GM21786 (cell line): ENCODE data around the gene FAAP100.

Experiments used
- ATAC-seq: cut with Tn5 transposase; IDR thresholded peaks from one replicate; pipeline ENCODE4 v1.9.1; 2021; ENCODE audit not compliant: unreplicated experiment

Gene FAAP100

GRCh38 chr17:81513372-81513752 is 38.8 kb downstream of the FAAP100 start:
- ATAC-seq: no peak

GRCh38 chr17:81512562-81513371 is 39.4 kb downstream of the FAAP100 start, which contains the start of gene ACTG1:
Gene ACTG1 (minus strand): TSS chr17:81512799. CDS start chr17:81512354, 445 bp downstream.
- no peak for ATAC-seq

DNA sequence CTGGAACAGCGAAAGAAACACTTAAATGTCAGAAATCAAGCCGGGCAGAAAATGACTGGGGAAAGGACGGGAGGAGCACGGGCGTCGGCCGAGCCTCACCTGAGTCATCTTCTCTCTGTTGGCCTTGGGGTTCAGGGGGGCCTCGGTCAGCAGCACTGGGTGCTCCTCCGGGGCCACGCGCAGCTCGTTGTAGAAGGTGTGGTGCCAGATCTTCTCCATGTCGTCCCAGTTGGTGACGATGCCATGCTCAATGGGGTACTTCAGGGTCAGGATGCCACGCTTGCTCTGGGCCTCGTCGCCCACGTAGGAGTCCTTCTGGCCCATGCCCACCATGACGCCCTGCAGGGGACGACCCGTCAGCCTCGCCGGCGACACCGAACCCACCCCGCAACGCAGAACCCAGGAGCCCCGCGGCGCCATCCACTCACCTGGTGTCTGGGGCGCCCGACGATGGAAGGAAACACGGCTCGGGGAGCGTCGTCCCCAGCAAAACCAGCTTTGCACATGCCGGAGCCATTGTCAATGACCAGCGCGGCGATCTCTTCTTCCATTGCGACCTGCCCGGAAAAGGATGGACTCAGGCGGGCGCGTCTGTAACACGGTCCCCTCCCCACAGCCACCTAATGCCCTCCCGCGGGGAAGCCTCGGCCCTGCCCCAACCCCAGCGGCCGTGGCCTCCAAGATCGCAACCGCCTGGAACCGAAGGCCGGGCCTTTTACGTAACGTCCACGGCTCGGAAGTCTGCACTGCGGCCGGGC is 40.2 kb downstream of the FAAP100 start:
- no peak for ATAC-seq

- ATAC-seq: no peak
Measured at GRCh38 chr17:81511554-81511803, 40.7 kb downstream of the FAAP100 start.

- no peak for ATAC-seq
Measured at GRCh38 chr17:81510785-81511553, 41.2 kb downstream of the FAAP100 start.

DNA sequence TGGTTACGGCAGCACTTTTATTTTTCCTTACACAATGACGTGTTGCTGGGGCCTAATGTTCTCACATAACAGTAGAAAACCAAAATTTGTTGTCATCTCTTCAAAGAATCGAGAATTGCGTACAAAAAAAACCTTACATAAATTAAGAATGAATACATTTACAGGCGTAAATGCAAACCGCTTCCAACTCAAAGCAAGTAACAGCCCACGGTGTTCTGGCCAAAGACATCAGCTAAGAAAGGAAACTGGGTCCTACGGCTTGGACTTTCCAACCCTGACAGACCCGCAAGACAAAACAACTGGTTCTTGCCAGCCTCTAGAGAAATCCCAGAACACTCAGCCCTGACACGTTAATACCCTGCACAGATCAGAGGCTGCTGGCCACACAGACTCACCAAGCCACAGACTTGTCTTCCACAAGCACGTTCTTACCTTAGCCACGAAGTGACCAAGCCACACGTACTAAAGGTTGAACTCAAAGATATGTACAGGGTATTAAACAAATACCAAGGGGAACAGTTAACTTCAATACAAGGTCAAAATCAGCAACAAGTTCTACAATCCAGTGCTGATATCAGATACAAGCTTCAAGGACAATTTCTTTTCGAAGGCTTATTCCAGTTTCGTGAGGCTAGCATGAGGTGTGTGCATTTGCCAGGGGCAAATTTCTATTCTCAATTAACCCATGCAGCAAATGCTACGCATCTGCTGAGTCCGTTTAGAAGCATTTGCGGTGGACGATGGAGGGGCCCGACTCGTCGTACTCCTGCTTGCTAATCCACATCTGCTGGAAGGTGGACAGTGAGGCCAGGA is 42.0 kb downstream of the FAAP100 start:
- no peak for ATAC-seq

DNA sequence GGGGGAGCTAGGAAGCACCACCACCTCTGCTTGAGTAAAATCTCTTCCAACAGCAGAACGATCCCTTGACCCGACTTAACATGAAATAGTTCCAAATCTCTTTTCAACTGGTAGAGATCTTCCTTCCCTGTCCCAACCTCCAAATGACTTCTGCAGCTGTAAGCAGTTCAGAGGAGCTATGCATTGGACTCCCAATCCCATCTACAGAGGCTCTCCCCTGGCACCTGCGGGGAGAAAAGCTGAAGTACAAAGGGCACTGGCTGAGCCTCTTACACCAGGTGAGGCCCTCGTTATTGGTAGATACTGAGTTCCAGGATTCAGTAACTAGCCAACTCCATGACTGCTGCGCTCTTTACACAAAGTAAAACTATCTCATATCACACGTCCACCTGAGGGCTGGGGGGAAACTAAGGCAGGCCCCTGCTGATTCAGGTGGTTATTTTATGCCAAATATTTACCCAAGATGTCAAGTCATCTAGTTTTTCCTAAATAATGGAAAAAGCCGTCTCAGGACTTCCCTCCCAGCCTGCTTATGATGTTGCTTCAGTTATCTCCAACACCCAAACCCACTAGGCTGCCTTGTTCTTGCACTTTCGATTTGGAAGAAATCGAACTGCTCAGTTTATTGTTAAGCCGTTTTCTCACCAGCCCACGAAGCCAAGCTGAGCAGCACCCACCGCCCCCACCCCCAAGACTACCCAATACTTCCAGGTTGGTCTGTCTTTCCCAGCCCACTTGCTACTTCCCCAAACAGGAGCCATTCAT is 42.8 kb downstream of the FAAP100 start:
- ATAC-seq: no peak

- ATAC-seq: no peak
Measured at GRCh38 chr17:81508639-81509206, 43.4 kb downstream of the FAAP100 start.

GRCh38 chr17:81503619-81504018 is 48.5 kb downstream of the FAAP100 start:
- ATAC-seq: no peak

DNA sequence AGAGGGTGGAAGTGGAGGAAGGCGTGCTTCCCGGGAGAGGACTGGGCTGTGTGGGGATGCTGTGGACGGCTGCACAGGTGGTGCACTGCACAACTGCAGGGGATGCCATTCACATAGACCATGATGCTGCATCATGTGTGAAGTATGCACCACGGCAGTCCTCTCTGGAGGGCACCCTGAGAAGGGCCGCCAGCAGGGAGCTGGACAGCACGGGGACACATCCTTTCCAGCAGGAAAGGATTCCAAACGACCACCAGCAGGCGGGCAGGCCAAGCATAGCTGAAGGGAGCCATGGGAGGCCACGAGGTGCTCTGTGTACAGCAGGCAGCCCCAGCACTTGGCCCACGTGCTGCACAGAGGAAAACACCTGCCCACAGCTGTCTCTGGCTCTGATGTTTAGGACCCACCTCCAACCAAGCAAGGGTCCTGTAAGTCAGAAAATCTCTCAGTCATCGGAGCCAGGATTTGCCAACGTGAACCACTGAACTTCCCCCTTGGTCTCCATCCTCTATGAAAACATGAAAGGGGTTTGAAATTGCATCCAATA is 49.6 kb downstream of the FAAP100 start:
- ATAC-seq: no peak

DNA sequence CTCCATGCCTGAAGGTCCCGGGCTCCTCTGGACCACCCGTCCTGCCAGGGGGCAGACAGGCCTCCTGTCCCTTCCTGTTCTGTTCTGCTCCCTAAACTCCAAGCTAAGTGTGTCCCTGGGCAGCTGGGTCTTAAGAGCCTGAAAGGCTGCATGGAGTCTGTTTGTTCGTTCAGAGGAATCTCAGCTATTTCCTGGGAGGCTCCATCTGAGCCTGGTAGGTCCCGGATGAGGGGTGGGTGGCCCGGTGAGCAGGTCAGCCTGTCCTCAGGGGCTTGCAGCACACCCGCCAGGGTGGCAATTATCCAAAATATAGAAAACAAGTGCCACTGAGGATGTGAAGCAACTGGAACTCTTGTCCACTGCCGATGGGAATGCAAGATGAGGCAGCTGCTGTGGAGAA is 52.1 kb downstream of the FAAP100 start:
- ATAC-seq: no peak

DNA sequence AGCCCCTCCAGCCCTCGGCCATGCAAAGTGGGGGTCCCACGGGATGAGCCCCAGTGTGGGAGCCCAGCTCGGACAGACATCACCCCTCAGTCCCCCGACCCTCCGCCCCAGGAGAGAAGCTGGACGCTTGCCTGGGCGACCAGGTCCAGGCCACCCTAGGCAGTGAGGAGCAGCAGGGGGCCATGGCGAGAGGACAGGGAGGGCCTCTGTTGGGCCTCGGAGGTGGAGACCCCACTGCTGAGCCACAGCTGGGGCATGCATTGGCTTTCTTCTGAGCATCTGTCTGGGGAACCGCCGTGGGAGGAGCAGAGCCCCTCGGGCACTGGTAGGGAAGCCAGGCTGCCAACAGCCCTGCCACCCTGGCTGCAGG is 52.6 kb downstream of the FAAP100 start:
- no peak for ATAC-seq

- no peak for ATAC-seq
Measured at GRCh38 chr17:81498953-81499600, 53.1 kb downstream of the FAAP100 start.

DNA sequence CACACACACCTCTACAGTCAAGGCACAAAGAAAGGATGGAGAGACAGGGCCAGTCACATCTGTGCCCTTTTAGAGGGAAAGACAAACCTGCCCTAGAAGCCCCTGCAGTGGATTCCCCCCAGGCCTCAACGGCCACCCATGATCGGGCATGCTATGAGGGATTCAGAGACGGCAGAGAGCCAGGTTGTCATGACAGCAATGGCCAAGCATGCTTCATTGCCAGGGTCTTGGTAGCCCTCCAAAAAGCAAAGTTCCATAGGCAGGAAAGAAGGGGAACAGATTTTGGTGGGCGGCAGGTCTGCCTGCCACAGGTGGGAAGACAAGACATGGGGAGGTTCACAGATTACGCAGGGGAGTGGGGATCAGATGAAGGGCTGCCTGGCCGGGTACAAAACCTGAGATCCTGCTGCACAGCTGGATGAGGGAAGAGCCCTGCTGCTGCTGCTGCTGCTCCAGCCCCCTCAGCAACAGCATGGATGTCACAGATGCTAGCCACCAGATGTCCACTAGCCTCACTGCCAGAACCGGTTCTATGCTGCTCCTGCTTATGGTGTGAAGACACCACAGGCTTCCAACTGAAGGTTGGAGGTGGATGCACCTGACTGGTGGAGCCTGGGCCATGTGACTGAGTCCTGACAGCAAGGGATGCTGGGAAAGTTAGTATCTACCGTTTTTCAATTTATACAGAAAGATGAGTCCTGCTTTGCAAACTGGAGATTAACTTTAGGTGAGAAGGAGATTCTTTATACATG is 57.4 kb downstream of the FAAP100 start:
- ATAC-seq: no peak

DNA sequence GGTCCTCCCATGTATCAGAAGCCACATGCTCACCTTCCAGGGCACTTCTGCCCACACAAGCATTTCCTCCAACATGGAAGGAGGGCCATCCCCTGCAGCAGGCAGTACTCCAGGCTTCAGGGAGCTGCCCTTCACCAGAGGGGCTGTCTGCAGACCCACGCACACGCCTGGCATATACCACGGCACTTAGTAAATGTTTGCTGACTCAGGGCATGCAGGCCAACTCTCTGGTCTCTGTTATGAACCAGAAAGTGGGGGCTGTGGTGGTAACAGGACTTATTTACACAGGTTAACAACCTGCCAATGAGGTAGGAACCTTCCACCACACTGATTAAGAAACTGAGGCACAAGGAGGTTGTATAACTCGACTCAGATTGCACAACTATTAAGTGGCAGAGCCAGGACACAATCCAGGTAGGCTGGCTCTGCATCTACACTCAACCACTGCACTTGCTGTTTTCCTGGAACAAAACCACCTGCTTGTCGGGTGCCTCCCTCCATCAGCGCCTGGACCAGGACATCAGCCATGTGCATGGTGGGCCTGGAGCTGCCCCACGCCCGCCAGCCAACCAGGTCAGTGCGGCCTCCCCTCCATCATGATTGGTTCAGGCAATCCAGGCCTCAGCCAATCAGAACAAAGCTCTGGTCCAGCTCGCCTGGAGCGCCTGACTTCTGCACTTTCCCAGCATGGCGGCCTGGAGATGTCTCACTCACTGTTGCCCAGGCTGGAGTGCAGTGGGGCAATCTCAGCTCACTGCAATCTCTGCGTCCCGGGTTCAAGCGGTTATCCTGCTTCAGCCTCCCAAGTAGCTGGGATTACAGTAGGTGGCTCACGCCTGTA is 58.7 kb downstream of the FAAP100 start:
- ATAC-seq: no peak

- ATAC-seq: no peak
Measured at GRCh38 chr17:81492706-81493105, 59.4 kb downstream of the FAAP100 start.

DNA sequence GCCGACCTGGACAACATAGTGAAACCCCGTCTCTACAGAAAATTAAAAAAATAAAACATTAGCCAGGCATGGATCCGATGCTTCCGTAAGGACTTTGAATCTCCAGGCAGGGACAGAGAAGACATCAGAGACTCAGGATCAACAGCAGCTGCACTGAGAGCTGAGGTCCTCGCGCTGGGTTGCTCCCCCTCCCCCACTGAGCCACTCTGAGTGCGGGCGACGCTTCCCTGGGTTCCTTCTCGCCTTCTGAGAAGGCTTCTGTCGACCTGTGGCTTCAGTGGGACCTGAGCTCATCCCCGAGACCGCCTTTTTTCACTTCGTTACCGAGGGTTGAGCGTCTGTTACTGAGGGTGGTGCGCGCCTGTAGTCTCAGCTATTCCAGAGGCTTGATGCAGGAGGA is 60.0 kb downstream of the FAAP100 start:
- ATAC-seq: no peak

GRCh38 chr17:81491761-81492160 is 60.4 kb downstream of the FAAP100 start:
- no peak for ATAC-seq
